GM21576 (cell line): ENCODE data around the gene FRS2.

Source experiments
- ATAC-seq: cut with Tn5 transposase; IDR thresholded peaks from one replicate; pipeline ENCODE4 v1.9.1; 2021; ENCODE audit warnings: mild to moderate bottlenecking, moderate library complexity; ENCODE audit not compliant: unreplicated experiment

The FRS2 gene

GRCh38 chr12:69500631-69501030 is 30.4 kb downstream of the FRS2 start:
- ATAC-seq, result no peak

- ATAC-seq, result no peak
Measured at GRCh38 chr12:69501154-69501895, 31.1 kb downstream of the FRS2 start.

GRCh38 chr12:69502345-69503081 is 32.3 kb downstream of the FRS2 start:
- no peak for ATAC-seq

GRCh38 chr12:69508091-69508490 is 37.9 kb downstream of the FRS2 start:
- no peak for ATAC-seq

GRCh38 chr12:69508621-69509020 is 38.4 kb downstream of the FRS2 start:
- no peak for ATAC-seq

- no peak for ATAC-seq
Measured at GRCh38 chr12:69509308-69509736, 39.1 kb downstream of the FRS2 start.

- no peak for ATAC-seq
Measured at GRCh38 chr12:69509904-69510827, 40.0 kb downstream of the FRS2 start.

- ATAC-seq, result no peak
Measured at GRCh38 chr12:69511016-69511415, 40.8 kb downstream of the FRS2 start.

- no peak for ATAC-seq
Measured at GRCh38 chr12:69511469-69512267, 41.5 kb downstream of the FRS2 start.

- no peak for ATAC-seq
Measured at GRCh38 chr12:69512820-69513219, 42.6 kb downstream of the FRS2 start.

GRCh38 chr12:69513297-69513696 is 43.1 kb downstream of the FRS2 start:
- no peak for ATAC-seq

- no peak for ATAC-seq
Measured at GRCh38 chr12:69514111-69514510, 43.9 kb downstream of the FRS2 start.

GRCh38 chr12:69514845-69515244 is 44.7 kb downstream of the FRS2 start:
- no peak for ATAC-seq

GRCh38 chr12:69515394-69515930 is 45.3 kb downstream of the FRS2 start:
- ATAC-seq, result no peak

- no peak for ATAC-seq
Measured at GRCh38 chr12:69516950-69517349, 46.8 kb downstream of the FRS2 start.

- no peak for ATAC-seq
Measured at GRCh38 chr12:69517406-69517805, 47.2 kb downstream of the FRS2 start.

- ATAC-seq, result no peak
Measured at GRCh38 chr12:69519871-69520270, 49.7 kb downstream of the FRS2 start.

GRCh38 chr12:69523433-69524330 is 53.5 kb downstream of the FRS2 start:
- no peak for ATAC-seq

- ATAC-seq, result no peak
Measured at GRCh38 chr12:69524331-69524630, 54.1 kb downstream of the FRS2 start.
